Astrocyte (in vitro differentiated cells and primary cell): ENCODE data around the gene C2orf76.

Experiments used
- CTCF ChIP-seq: IDR thresholded peaks from 2 replicates; pipeline ENCODE4 v1.5.1; 2011; ENCODE audit warnings: low read depth, mild to moderate bottlenecking, inconsistent platforms, low read length, moderate library complexity; ENCODE audit not compliant: insufficient read depth
- EZH2 ChIP-seq: IDR thresholded peaks from 2 replicates; pipeline ENCODE4 v1.6.1; 2012; ENCODE audit warnings: mild to moderate bottlenecking, low read length, inconsistent platforms; ENCODE audit not compliant: insufficient read depth

- no peak for TF ChIP-seq CTCF
- TF ChIP-seq EZH2: no peak
These were observed 110.7 kb downstream of the C2orf76 start for GRCh38 chr2:119255760-119256581.
